22Rv1 (cell line): ENCODE results near the gene OR5AS1.

Source experiments
- CTCF ChIP-seq: fragments of 450-650 bp; IDR thresholded peaks from 2 replicates; pipeline ENCODE4 v1.5.1; 2017; ENCODE audit warnings: mild to moderate bottlenecking
- ZFX ChIP-seq: fragments of 450-650 bp; IDR thresholded peaks from 2 replicates; pipeline ENCODE4 v1.6.1; 2017; ENCODE audit warnings: antibody characterized with exemption, borderline replicate concordance

GRCh38 chr11:56048480-56048879, 21.0 kb downstream of the OR5AS1 start:
- TF ChIP-seq CTCF (no peak), ZFX (no peak)
